Ovary (tissue), 3 donors: ENCODE data around the gene DLD.

ENCODE experiments used
- CTCF ChIP-seq, 3 donors: fragments of 450-650 bp in 2 of 3; fragments of 200-600 bp in 1 of 3; IDR thresholded peaks; one replicate each; pipeline versions ENCODE4 v1.5.1 to v1.8.0; 2016 to 2022; ENCODE audit warnings: antibody characterized with exemption in 3 of 3, mild to moderate bottlenecking in 1 of 3
- EP300 ChIP-seq: sonication (generic); formaldehyde crosslinking; IDR thresholded peaks from one replicate; pipeline ENCODE4 v1.6.1; 2017; ENCODE audit warnings: antibody characterized with exemption
- POLR2A ChIP-seq: fragments of 450-650 bp; IDR thresholded peaks from one replicate; pipeline ENCODE4 v1.6.1; 2017; ENCODE audit warnings: antibody characterized with exemption, mild to moderate bottlenecking, moderate library complexity
- donor health status: DM: no; HTN: no; CAD: no.

- no peak for TF ChIP-seq POLR2A
- TF ChIP-seq CTCF (IDR thresholded peaks at IDR 0.05) = no peak
- TF ChIP-seq EP300 = no peak
These were observed 12.3 kb upstream of the DLD start for GRCh38 chr7:107878636-107879035.
